Activated naive CD8-positive, alpha-beta T cell (primary cell): ENCODE data around the gene SFI1.
"Not testable (repeated sequence)": the region's sequence is repeated elsewhere in the genome, so short reads cannot be mapped to it uniquely, and the experiment has no call there.

ENCODE experiments used
- H3K27ac Mint-ChIP-seq: one replicate; pipeline ENCODE4 v1.8.0; 2021; ENCODE audit warnings: mixed read lengths
- H3K27me3 Mint-ChIP-seq: one replicate; pipeline ENCODE4 v1.8.0; 2021; ENCODE audit warnings: mixed read lengths
- H3K36me3 Mint-ChIP-seq: one replicate; pipeline ENCODE4 v1.8.0; 2021; ENCODE audit warnings: mixed read lengths
- H3K4me1 Mint-ChIP-seq: one replicate; pipeline ENCODE4 v1.8.0; 2021; ENCODE audit warnings: low read depth, mixed read lengths
- H3K4me3 Mint-ChIP-seq: one replicate; pipeline ENCODE4 v1.8.0; 2021; ENCODE audit warnings: mild to moderate bottlenecking, mixed read lengths
- H3K9me3 Mint-ChIP-seq: one replicate; pipeline ENCODE4 v1.8.0; 2021; ENCODE audit warnings: low read depth, mixed read lengths

Gene SFI1

GRCh38 chr22:31496007-31496734 lies at the start of gene SFI1:
Gene SFI1, plus strand, starts transcription at chr22:31496536. Its CDS starts 11,749 bp downstream, at chr22:31508285.
- H3K36me3 Mint-ChIP-seq = peaks cover 2% of the 10 kb centered on the region
- peak within 1 kb of the TSS; percentile 97 for H3K4me3 Mint-ChIP-seq
- peak within 1 kb of the TSS; percentile 97 for H3K27ac Mint-ChIP-seq
- H3K4me1 Mint-ChIP-seq = peaks cover 42% of the 10 kb centered on the region
- no peaks in the 10 kb centered on the region for H3K9me3 Mint-ChIP-seq
- no peaks in the 10 kb centered on the region for H3K27me3 Mint-ChIP-seq

- Mint-ChIP-seq H3K9me3 (no peaks in the 10 kb centered on the region), H3K27ac (no peak overlapping the region), H3K4me1 (no peaks in the 10 kb centered on the region), H3K27me3 (no peaks in the 10 kb centered on the region), H3K4me3 (no peak overlapping the region), H3K36me3 (peaks cover 3% of the 10 kb centered on the region)
These were observed 49.6 kb upstream of the SFI1 start for GRCh38 chr22:31446767-31447166.

GRCh38 chr22:31447337-31447736 lies 49.0 kb upstream of the SFI1 start:
- peaks cover 3% of the 10 kb centered on the region for H3K36me3 Mint-ChIP-seq
- no peaks in the 10 kb centered on the region for H3K27me3 Mint-ChIP-seq
- no peaks in the 10 kb centered on the region for H3K9me3 Mint-ChIP-seq
- H3K27ac Mint-ChIP-seq = no peak overlapping the region
- peaks cover 2% of the 10 kb centered on the region for H3K4me1 Mint-ChIP-seq
- H3K4me3 Mint-ChIP-seq = no peak overlapping the region

- peak overlapping the region; percentile 41 for H3K27ac Mint-ChIP-seq
- no peaks in the 10 kb centered on the region for H3K27me3 Mint-ChIP-seq
- H3K4me3 Mint-ChIP-seq = no peak overlapping the region
- peaks cover 3% of the 10 kb centered on the region for H3K36me3 Mint-ChIP-seq
- peaks cover 2% of the 10 kb centered on the region for H3K4me1 Mint-ChIP-seq
- no peaks in the 10 kb centered on the region for H3K9me3 Mint-ChIP-seq
These were observed 48.0 kb upstream of the SFI1 start for GRCh38 chr22:31448382-31448781.

- Mint-ChIP-seq H3K9me3 (no peaks in the 10 kb centered on the region), H3K36me3 (no peaks in the 10 kb centered on the region), H3K27me3 (no peaks in the 10 kb centered on the region), H3K27ac (no peak overlapping the region), H3K4me3 (no peak overlapping the region), H3K4me1 (peaks cover 2% of the 10 kb centered on the region)
These were observed 46.8 kb upstream of the SFI1 start for GRCh38 chr22:31449506-31449905.

- H3K27me3 Mint-ChIP-seq = no peaks in the 10 kb centered on the region
- peaks cover 2% of the 10 kb centered on the region for H3K4me1 Mint-ChIP-seq
- peak overlapping the region; percentile 16 for H3K27ac Mint-ChIP-seq
- H3K4me3 Mint-ChIP-seq = no peak overlapping the region
- H3K36me3 Mint-ChIP-seq = no peaks in the 10 kb centered on the region
- H3K9me3 Mint-ChIP-seq = no peaks in the 10 kb centered on the region
These were observed 44.4 kb upstream of the SFI1 start for GRCh38 chr22:31451709-31452571.

GRCh38 chr22:31461699-31462098 lies 34.6 kb upstream of the SFI1 start:
- H3K27ac Mint-ChIP-seq = no peak overlapping the region

GRCh38 chr22:31465307-31465706 lies 31.0 kb upstream of the SFI1 start:
- no peaks in the 10 kb centered on the region for H3K9me3 Mint-ChIP-seq
- H3K4me1 Mint-ChIP-seq = no peaks in the 10 kb centered on the region
- H3K27me3 Mint-ChIP-seq = no peaks in the 10 kb centered on the region
- no peak overlapping the region for H3K4me3 Mint-ChIP-seq
- no peak overlapping the region for H3K27ac Mint-ChIP-seq
- peaks cover 13% of the 10 kb centered on the region for H3K36me3 Mint-ChIP-seq

More at GRCh38 chr22:31461699-31462098, 34.6 kb upstream of the SFI1 start:
- peaks cover 15% of the 10 kb centered on the region for H3K36me3 Mint-ChIP-seq
- H3K27me3 Mint-ChIP-seq = no peaks in the 10 kb centered on the region
- no peak overlapping the region for H3K4me3 Mint-ChIP-seq
- no peaks in the 10 kb centered on the region for H3K4me1 Mint-ChIP-seq
- H3K9me3 Mint-ChIP-seq = no peaks in the 10 kb centered on the region

GRCh38 chr22:31474743-31475142 lies 21.6 kb upstream of the SFI1 start:
- no peak overlapping the region for H3K27ac Mint-ChIP-seq
- H3K36me3 Mint-ChIP-seq = peaks cover 7% of the 10 kb centered on the region
- no peak overlapping the region for H3K4me3 Mint-ChIP-seq
- no peaks in the 10 kb centered on the region for H3K9me3 Mint-ChIP-seq
- peaks cover 13% of the 10 kb centered on the region for H3K4me1 Mint-ChIP-seq
- H3K27me3 Mint-ChIP-seq = no peaks in the 10 kb centered on the region

GRCh38 chr22:31475800-31476199 lies 20.5 kb upstream of the SFI1 start:
- peaks cover 7% of the 10 kb centered on the region for H3K36me3 Mint-ChIP-seq
- H3K9me3 Mint-ChIP-seq = no peaks in the 10 kb centered on the region
- no peak overlapping the region for H3K4me3 Mint-ChIP-seq
- H3K27ac Mint-ChIP-seq = no peak overlapping the region
- peaks cover 13% of the 10 kb centered on the region for H3K4me1 Mint-ChIP-seq
- no peaks in the 10 kb centered on the region for H3K27me3 Mint-ChIP-seq

- Mint-ChIP-seq H3K27ac (no peak overlapping the region), H3K9me3 (no peaks in the 10 kb centered on the region), H3K4me1 (peaks cover 13% of the 10 kb centered on the region), H3K4me3 (no peak overlapping the region), H3K36me3 (peaks cover 7% of the 10 kb centered on the region), H3K27me3 (no peaks in the 10 kb centered on the region)
These were observed 19.0 kb upstream of the SFI1 start for GRCh38 chr22:31477329-31477728.

- Mint-ChIP-seq H3K4me3 (no peak overlapping the region), H3K4me1 (peaks cover 32% of the 10 kb centered on the region), H3K27me3 (no peaks in the 10 kb centered on the region), H3K27ac (no peak overlapping the region), H3K9me3 (no peaks in the 10 kb centered on the region), H3K36me3 (peaks cover 8% of the 10 kb centered on the region)
These were observed 15.2 kb upstream of the SFI1 start for GRCh38 chr22:31481129-31481528.

GRCh38 chr22:31482470-31482869 lies 13.9 kb upstream of the SFI1 start:
- H3K27me3 Mint-ChIP-seq, H3K36me3 Mint-ChIP-seq, H3K27ac Mint-ChIP-seq, H3K9me3 Mint-ChIP-seq, H3K4me3 Mint-ChIP-seq: not testable (repeated sequence)
- H3K4me1 Mint-ChIP-seq = peaks cover 34% of the 10 kb centered on the region

- peaks cover 53% of the 10 kb centered on the region for H3K4me1 Mint-ChIP-seq
- H3K27me3 Mint-ChIP-seq, H3K4me3 Mint-ChIP-seq, H3K27ac Mint-ChIP-seq, H3K9me3 Mint-ChIP-seq: not testable (repeated sequence)
- H3K36me3 Mint-ChIP-seq = peaks cover 12% of the 10 kb centered on the region
These were observed 10.0 kb upstream of the SFI1 start for GRCh38 chr22:31486369-31486768.

- no peaks in the 10 kb centered on the region for H3K27me3 Mint-ChIP-seq
- peak overlapping the region; percentile 50 for H3K4me3 Mint-ChIP-seq
- peaks cover 12% of the 10 kb centered on the region for H3K36me3 Mint-ChIP-seq
- H3K4me1 Mint-ChIP-seq = peaks cover 56% of the 10 kb centered on the region
- H3K9me3 Mint-ChIP-seq = no peaks in the 10 kb centered on the region
- peak overlapping the region; percentile 28 for H3K27ac Mint-ChIP-seq
These were observed 9.4 kb upstream of the SFI1 start for GRCh38 chr22:31486951-31487350.
